PC-3 (cell line): ENCODE measurements around the gene HOXA10. TPM values are rescaled to one million over a fixed set of nuclear protein-coding genes. Genes with fewer than 3 reads are reported as not detected.

Experiments
- ATAC-seq: fragments of 200-7000 bp; cut with Tn5 transposase; 2 replicates; pipeline ENCODE4 v1.9.1; 2020; ENCODE audit warnings: mild to moderate bottlenecking, moderate library complexity
- BruUV-seq: library from RNA; stranded (reverse); fragments of 400-500 nt; replicated peaks from 2 replicates; lab custom pipeline; 2021; lab: Mats Ljungman, UMichigan
- CTCF ChIA-PET: fragments of 300-600 bp; sonication (Branson Sonifier 250); formaldehyde crosslinking; loops from one replicate; lab custom pipeline; 2022; ENCODE audit warnings: antibody characterized with exemption; lab: Charles Lee
- POLR2A ChIA-PET: fragments of 300-600 bp; sonication (Branson Sonifier 250); formaldehyde crosslinking; loops from one replicate; lab custom pipeline; 2022; ENCODE audit warnings: antibody characterized with exemption; ENCODE audit not compliant: unreplicated experiment; lab: Charles Lee
- DNase-seq: peaks from one replicate; pipeline ENCODE4 v3.0.0-alpha.2; 2015
- H2AFZ ChIP-seq: fragments of 300-600 bp; sonication (generic); 2 replicates; pipeline ENCODE4 v1.6.0; 2016; ENCODE audit warnings: antibody characterized with exemption, low read length
- H3F3A ChIP-seq: fragments of 300-600 bp; sonication (generic); one replicate; pipeline ENCODE4 v1.6.0; 2017; ENCODE audit warnings: antibody characterized with exemption, low read length, control low read depth, mild to moderate bottlenecking; ENCODE audit not compliant: unreplicated experiment
- H3K27ac ChIP-seq: fragments of 300-600 bp; sonication (generic); 2 replicates; pipeline ENCODE4 v1.5.1; 2016; ENCODE audit warnings: mild to moderate bottlenecking, low read length
- H3K27me3 ChIP-seq: fragments of 300-600 bp; sonication (generic); 2 replicates; pipeline ENCODE4 v1.6.1; 2016; ENCODE audit warnings: low read length, mixed read lengths
- H3K36me3 ChIP-seq: fragments of 300-600 bp; sonication (generic); 2 replicates; pipeline ENCODE4 v1.6.1; 2016; ENCODE audit warnings: low read depth, mixed run types, low read length, mixed read lengths
- H3K4me1 ChIP-seq: fragments of 300-600 bp; sonication (generic); 2 replicates; pipeline ENCODE4 v1.5.1; 2016; ENCODE audit warnings: low read length; ENCODE audit not compliant: insufficient read depth
- H3K4me2 ChIP-seq: fragments of 300-600 bp; sonication (generic); 2 replicates; pipeline ENCODE4 v1.6.0; 2016; ENCODE audit warnings: low read length
- H3K4me3 ChIP-seq: fragments of 300-600 bp; sonication (generic); 2 replicates; pipeline ENCODE4 v1.5.1; 2016; ENCODE audit warnings: mild to moderate bottlenecking, low read length, mixed read lengths
- H3K79me2 ChIP-seq: fragments of 300-600 bp; sonication (generic); 2 replicates; pipeline ENCODE4 v1.6.1; 2017; ENCODE audit warnings: low read length, mixed read lengths
- H3K9ac ChIP-seq: fragments of 300-600 bp; sonication (generic); 2 replicates; pipeline ENCODE4 v1.6.0; 2016; ENCODE audit warnings: mild to moderate bottlenecking, low read length
- H3K9me2 ChIP-seq: fragments of 300-600 bp; sonication (generic); replicated peaks from 2 replicates; pipeline ENCODE4 v1.6.1; 2016; ENCODE audit warnings: mixed run types, low read length, mixed read lengths
- H3K9me3 ChIP-seq: fragments of 300-600 bp; sonication (generic); 2 replicates; pipeline ENCODE4 v1.6.1; 2016; ENCODE audit warnings: low read length, mixed read lengths
- H4K20me1 ChIP-seq: fragments of 300-600 bp; sonication (generic); 2 replicates; pipeline ENCODE4 v1.6.1; 2016; ENCODE audit warnings: low read length, mixed read lengths
- CTCF ChIP-seq: fragments of 300-600 bp; sonication (generic); conservative IDR thresholded peaks from 2 replicates; pipeline ENCODE4 v1.5.1; 2017; ENCODE audit warnings: antibody characterized with exemption, low read depth, mild to moderate bottlenecking, low read length
- EZH2 ChIP-seq: fragments of 300-600 bp; sonication (generic); IDR thresholded peaks from one replicate; pipeline ENCODE4 v1.6.1; 2017; ENCODE audit warnings: antibody characterized with exemption, mild to moderate bottlenecking, low read length; ENCODE audit not compliant: unreplicated experiment
- EZH2phosphoT487 ChIP-seq: fragments of 300-600 bp; sonication (generic); IDR thresholded peaks from 2 replicates; pipeline ENCODE4 v1.6.1; 2018; ENCODE audit warnings: mild to moderate bottlenecking, antibody characterized with exemption, low read length, borderline replicate concordance
- intact Hi-C: fragments of 100-400 bp; cut with micrococcal nuclease; formaldehyde crosslinking; loops from 2 replicates; pipeline ENCODE4 v1.9.0; 2023
- total RNA-seq: library from RNA; depleted of rRNA; stranded (reverse); fragments of >200 nt; gene quantifications from 2 replicates; pipeline ENCODE4 v1.2.3, GENCODE V29; 2014

The HOXA10 gene
- total RNA-seq, 1 experiment from 2014 or later: 46.1 TPM

GRCh38 chr7:27163288-27164044 is 10.7 kb downstream of the HOXA10 start:
- no peaks in the 10 kb centered on the region for H3K9me2 ChIP-seq
- peaks cover 5% of the 10 kb centered on the region for H3F3A ChIP-seq
- BruUV-seq: TSS peak; percentile 21
- ChIA-PET CTCF (interaction anchor here (0.7 kb wide), 1 partner anchor 480 kb away, joined by 5 read pairs; no protein-coding TSS in a partner anchor), POLR2A (interaction anchor here (0.6 to 0.9 kb wide), 6 partner anchors 9 to 443 kb away, joined by 3 to 9 read pairs (median 4); no protein-coding TSS in a partner anchor)
- H3K9me3 ChIP-seq: no peaks in the 10 kb centered on the region
- peaks cover 20% of the 10 kb centered on the region for H4K20me1 ChIP-seq
- H3K9ac ChIP-seq: peak overlapping the region; percentile 90
- H2AFZ ChIP-seq: no peak overlapping the region
- intact Hi-C loops: loop anchor here (2.0 to 5.0 kb wide), 5 partner anchors 15 to 1271 kb away; no protein-coding TSS in a partner anchor
- H3K4me3 ChIP-seq: peak overlapping the region; percentile 84
- DNase-seq (peak; percentile 19), ATAC-seq (no peak)
- H3K27ac ChIP-seq: peak overlapping the region; percentile 97
- H3K27me3 ChIP-seq: no peaks in the 10 kb centered on the region
- TF ChIP-seq EZH2phosphoT487: no peak
- no peak for TF ChIP-seq EZH2
- TF ChIP-seq CTCF: no peak
- H3K4me1 ChIP-seq: peaks cover 26% of the 10 kb centered on the region
- peaks cover 23% of the 10 kb centered on the region for H3K36me3 ChIP-seq
- peaks cover 73% of the 10 kb centered on the region for H3K79me2 ChIP-seq
- H3K4me2 ChIP-seq: peak overlapping the region; percentile 93

GRCh38 chr7:27162561-27163287 is 11.4 kb downstream of the HOXA10 start:
- DNase-seq: peak; percentile 21
- Histone ChIP-seq H3K27ac (peak overlapping the region; percentile 97), H3K9ac (peak overlapping the region; percentile 90)

More at GRCh38 chr7:27162561-27163287, 11.4 kb downstream of the HOXA10 start:
- Histone ChIP-seq H3K36me3 (peaks cover 23% of the 10 kb centered on the region), H3K4me2 (peak overlapping the region; percentile 93), H3K9me3 (no peaks in the 10 kb centered on the region), H3K79me2 (peaks cover 65% of the 10 kb centered on the region), H3K4me1 (peaks cover 21% of the 10 kb centered on the region), H3K9me2 (no peaks in the 10 kb centered on the region), H2AFZ (no peak overlapping the region), H3K27me3 (no peaks in the 10 kb centered on the region), H3F3A (peaks cover 5% of the 10 kb centered on the region), H3K4me3 (peak overlapping the region; percentile 84), H4K20me1 (peaks cover 20% of the 10 kb centered on the region)
- ATAC-seq: no peak
- ChIA-PET POLR2A (interaction anchor here (0.5 to 0.9 kb wide), 8 partner anchors 10 to 1307 kb away, joined by 3 to 9 read pairs (median 4); no protein-coding TSS in a partner anchor), CTCF (interaction anchor here (0.6 to 2.4 kb wide), 4 partner anchors 40 to 794 kb away, joined by 3 to 26 read pairs (median 4); no protein-coding TSS in a partner anchor)
- TF ChIP-seq EZH2 (no peak), EZH2phosphoT487 (no peak), CTCF (no peak)
- intact Hi-C loops: loop anchor here (5.0 kb wide), 4 partner anchors 495 to 1270 kb away; no protein-coding TSS in a partner anchor
- BruUV-seq: no TSS peak
